ENCODE data around the gene THAP6. TPM values are rescaled to one million over a fixed set of nuclear protein-coding genes. Genes with fewer than 3 reads are reported as not detected.
"Not testable (repeated sequence)": the region's sequence is repeated elsewhere in the genome, so short reads cannot be mapped to it uniquely, and the experiment has no call there.

THAP6 gene
- polyA plus RNA-seq, 1 experiment, result 15.1 TPM

GRCh38 chr4:75498041-75498440, 16.2 kb upstream of the THAP6 start:
- Histone ChIP-seq H3K27me3 (ENCODE audit: control insufficient read depth, insufficient read depth, low read length) (no peaks in the 10 kb centered on the region), H3K4me3 (ENCODE audit: low read depth, low read length) (no peak overlapping the region), H3K27ac (ENCODE audit: low read depth, low read length) (no peak overlapping the region), H3K9me3 (ENCODE audit: control insufficient read depth, insufficient read depth, low read length) (no peaks in the 10 kb centered on the region)
- POLR2A ChIA-PET, result interaction anchor here (0.6 kb wide), 1 partner anchor 15 kb away, joined by 3 read pairs; no protein-coding TSS in a partner anchor
- CTCF ChIA-PET, result no interaction called here
- no peak for DNase-seq (ENCODE audit: low read depth, low spot score)
- TF ChIP-seq CTCF (IDR thresholded peaks at IDR 0.05; ENCODE audit: low read depth, low read length), result no peak

GRCh38 chr4:75499900-75500299, 14.4 kb upstream of the THAP6 start:
- CTCF ChIA-PET, result interaction anchor here (1.4 kb wide), 1 partner anchor 14 kb away, joined by 3 read pairs; no protein-coding TSS in a partner anchor
- no peaks in the 10 kb centered on the region for H3K9me3 ChIP-seq (ENCODE audit: control insufficient read depth, insufficient read depth, low read length)
- POLR2A ChIA-PET, result no interaction called here
- H3K27me3 ChIP-seq (ENCODE audit: control insufficient read depth, insufficient read depth, low read length), result no peaks in the 10 kb centered on the region
- no peak for TF ChIP-seq CTCF (IDR thresholded peaks at IDR 0.05; ENCODE audit: low read depth, low read length)
- no peak overlapping the region for H3K4me3 ChIP-seq (ENCODE audit: low read depth, low read length)
- no peak overlapping the region for H3K27ac ChIP-seq (ENCODE audit: low read depth, low read length)
- DNase-seq (ENCODE audit: low read depth, low spot score), result no peak

GRCh38 chr4:75502671-75503070, 11.6 kb upstream of the THAP6 start:
- no peak overlapping the region for H3K27ac ChIP-seq (ENCODE audit: low read depth, low read length)
- H3K4me3 ChIP-seq (ENCODE audit: low read depth, low read length), result no peak overlapping the region
- no peaks in the 10 kb centered on the region for H3K9me3 ChIP-seq (ENCODE audit: control insufficient read depth, insufficient read depth, low read length)
- no peak for TF ChIP-seq CTCF (IDR thresholded peaks at IDR 0.05; ENCODE audit: low read depth, low read length)
- ChIA-PET POLR2A (no interaction called here), CTCF (no interaction called here)
- no peak for DNase-seq (ENCODE audit: low read depth, low spot score)
- no peaks in the 10 kb centered on the region for H3K27me3 ChIP-seq (ENCODE audit: control insufficient read depth, insufficient read depth, low read length)

- ChIA-PET CTCF (interaction anchor here (0.5 to 1.4 kb wide), 2 partner anchors 9 to 1590 kb away, joined by 3 to 4 read pairs; partner anchors contain the start of genes RCHY1 and THAP6), POLR2A (interaction anchor here (0.7 kb wide), 1 partner anchor 10 kb away, joined by 3 read pairs; no protein-coding TSS in a partner anchor)
- Histone ChIP-seq H3K27me3 (ENCODE audit: control insufficient read depth, insufficient read depth, low read length) (no peaks in the 10 kb centered on the region), H3K4me3 (ENCODE audit: low read depth, low read length) (no peak overlapping the region), H3K9me3 (ENCODE audit: control insufficient read depth, insufficient read depth, low read length) (no peaks in the 10 kb centered on the region), H3K27ac (ENCODE audit: low read depth, low read length) (no peak overlapping the region)
- no peak for TF ChIP-seq CTCF (IDR thresholded peaks at IDR 0.05; ENCODE audit: low read depth, low read length)
- no peak for DNase-seq (ENCODE audit: low read depth, low spot score)
Observed at GRCh38 chr4:75505630-75506029, 8.6 kb upstream of the THAP6 start.

GRCh38 chr4:75509592-75509991, 4.7 kb upstream of the THAP6 start:
- DNase-seq (ENCODE audit: low read depth, low spot score); CTCF ChIA-PET; H3K4me3 ChIP-seq (ENCODE audit: low read depth, low read length); H3K27me3 ChIP-seq (ENCODE audit: control insufficient read depth, insufficient read depth, low read length); POLR2A ChIA-PET; H3K9me3 ChIP-seq (ENCODE audit: control insufficient read depth, insufficient read depth, low read length); H3K27ac ChIP-seq (ENCODE audit: low read depth, low read length): not testable (repeated sequence)

- ChIA-PET CTCF (no interaction called here), POLR2A (no interaction called here)
- no peak for DNase-seq (ENCODE audit: low read depth, low spot score)
- Histone ChIP-seq H3K4me3 (ENCODE audit: low read depth, low read length) (no peak overlapping the region), H3K27ac (ENCODE audit: low read depth, low read length) (no peak overlapping the region), H3K9me3 (ENCODE audit: control insufficient read depth, insufficient read depth, low read length) (no peaks in the 10 kb centered on the region), H3K27me3 (ENCODE audit: control insufficient read depth, insufficient read depth, low read length) (no peaks in the 10 kb centered on the region)
- no peak for TF ChIP-seq CTCF (IDR thresholded peaks at IDR 0.05; ENCODE audit: low read depth, low read length)
Observed at GRCh38 chr4:75511841-75512240, 2.4 kb upstream of the THAP6 start.
